ENCODE results near the gene PNKP.

GRCh38 chr19:49877020-49877878 is 9.9 kb upstream of the PNKP start, which contains the start of the genes AKT1S1 and TBC1D17:
- TF ChIP-seq, protein P1, sequence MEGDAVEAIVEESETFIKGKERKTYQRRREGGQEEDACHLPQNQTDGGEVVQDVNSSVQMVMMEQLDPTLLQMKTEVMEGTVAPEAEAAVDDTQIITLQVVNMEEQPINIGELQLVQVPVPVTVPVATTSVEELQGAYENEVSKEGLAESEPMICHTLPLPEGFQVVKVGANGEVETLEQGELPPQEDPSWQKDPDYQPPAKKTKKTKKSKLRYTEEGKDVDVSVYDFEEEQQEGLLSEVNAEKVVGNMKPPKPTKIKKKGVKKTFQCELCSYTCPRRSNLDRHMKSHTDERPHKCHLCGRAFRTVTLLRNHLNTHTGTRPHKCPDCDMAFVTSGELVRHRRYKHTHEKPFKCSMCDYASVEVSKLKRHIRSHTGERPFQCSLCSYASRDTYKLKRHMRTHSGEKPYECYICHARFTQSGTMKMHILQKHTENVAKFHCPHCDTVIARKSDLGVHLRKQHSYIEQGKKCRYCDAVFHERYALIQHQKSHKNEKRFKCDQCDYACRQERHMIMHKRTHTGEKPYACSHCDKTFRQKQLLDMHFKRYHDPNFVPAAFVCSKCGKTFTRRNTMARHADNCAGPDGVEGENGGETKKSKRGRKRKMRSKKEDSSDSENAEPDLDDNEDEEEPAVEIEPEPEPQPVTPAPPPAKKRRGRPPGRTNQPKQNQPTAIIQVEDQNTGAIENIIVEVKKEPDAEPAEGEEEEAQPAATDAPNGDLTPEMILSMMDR (conservative IDR thresholded peaks at IDR 0.05; ENCODE audit: low read depth, low read length), result no peak
- TF ChIP-seq EZH2phosphoT487 (IDR thresholded peaks at IDR 0.05; ENCODE audit: borderline replicate concordance, low read length) (no peak), EZH2 (IDR thresholded peaks at IDR 0.05; ENCODE audit: low read length, unreplicated experiment) (no peak)

Measured in PC-3 (cell line).